Transverse colon (tissue), 4 donors: ENCODE measurements around the gene NRXN2.

Experiments
- POLR2A ChIP-seq: fragments of 450-650 bp; IDR thresholded peaks from one replicate; pipeline ENCODE4 v1.6.1; 2016; ENCODE audit warnings: antibody characterized with exemption, mild to moderate bottlenecking, moderate library complexity
- POLR2AphosphoS5 ChIP-seq, 3 donors: sonication (generic); formaldehyde crosslinking; IDR thresholded peaks; one replicate each; pipeline ENCODE4 v1.6.1; 2016; ENCODE audit warnings: antibody characterized with exemption in 3 of 3
- TF ChIP-seq, protein P1 (sequence below), 5 experiments: fragments of 200-600 bp in 3 of 5; fragments of 450-650 bp in 2 of 5; sonication (generic) in 3 of 5; IDR thresholded peaks; 1 replicate in 2 of 5; 2 replicates in 3 of 5; pipeline ENCODE4 v1.5.1; 2016 to 2017; ENCODE audit warnings: antibody characterized with exemption in 5 of 5, inconsistent platforms in 3 of 5, mild to moderate bottlenecking in 2 of 5, moderate library complexity in 1 of 5

DNA sequence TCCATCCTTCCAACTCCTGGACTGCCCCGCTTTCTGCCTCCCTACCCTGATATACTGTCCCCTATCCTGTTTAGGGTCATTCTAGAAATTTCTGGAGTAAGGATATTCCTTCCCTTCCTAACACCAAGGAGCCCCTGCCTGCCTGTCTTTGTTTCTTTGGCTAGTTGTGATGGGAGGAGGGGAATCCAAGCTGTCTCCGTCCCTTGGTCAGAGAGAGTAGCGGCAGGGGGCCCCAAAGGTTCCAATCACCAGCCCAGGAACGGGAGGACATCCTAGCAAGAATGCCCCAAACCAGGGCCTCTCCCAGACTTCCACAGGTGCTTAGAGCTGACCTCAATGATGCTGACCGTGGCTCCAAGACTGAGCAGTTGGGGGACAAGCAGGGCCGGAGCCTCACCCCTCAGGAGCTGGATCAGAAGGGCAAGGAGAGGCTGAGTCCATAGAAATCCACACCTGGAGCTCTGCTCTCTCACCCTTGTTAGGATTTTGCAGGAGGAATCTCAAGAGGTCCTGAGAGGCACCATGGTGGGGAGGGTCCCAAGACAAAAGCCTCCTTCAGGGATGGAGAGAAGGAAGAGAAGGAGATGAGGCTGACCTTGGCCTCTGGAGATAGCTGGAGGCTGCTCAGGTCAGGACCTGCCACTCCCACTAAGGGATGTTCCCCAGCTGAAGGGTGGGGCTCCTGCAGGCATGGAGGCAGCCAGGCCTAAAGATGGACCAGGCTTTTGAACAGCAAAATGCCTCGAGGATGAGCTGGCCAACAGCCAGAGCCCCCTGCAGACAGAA lies 118.3 kb downstream of the NRXN2 start:
- no peak for TF ChIP-seq POLR2AphosphoS5 (IDR thresholded peaks at IDR 0.05)
- TF ChIP-seq, protein P1, sequence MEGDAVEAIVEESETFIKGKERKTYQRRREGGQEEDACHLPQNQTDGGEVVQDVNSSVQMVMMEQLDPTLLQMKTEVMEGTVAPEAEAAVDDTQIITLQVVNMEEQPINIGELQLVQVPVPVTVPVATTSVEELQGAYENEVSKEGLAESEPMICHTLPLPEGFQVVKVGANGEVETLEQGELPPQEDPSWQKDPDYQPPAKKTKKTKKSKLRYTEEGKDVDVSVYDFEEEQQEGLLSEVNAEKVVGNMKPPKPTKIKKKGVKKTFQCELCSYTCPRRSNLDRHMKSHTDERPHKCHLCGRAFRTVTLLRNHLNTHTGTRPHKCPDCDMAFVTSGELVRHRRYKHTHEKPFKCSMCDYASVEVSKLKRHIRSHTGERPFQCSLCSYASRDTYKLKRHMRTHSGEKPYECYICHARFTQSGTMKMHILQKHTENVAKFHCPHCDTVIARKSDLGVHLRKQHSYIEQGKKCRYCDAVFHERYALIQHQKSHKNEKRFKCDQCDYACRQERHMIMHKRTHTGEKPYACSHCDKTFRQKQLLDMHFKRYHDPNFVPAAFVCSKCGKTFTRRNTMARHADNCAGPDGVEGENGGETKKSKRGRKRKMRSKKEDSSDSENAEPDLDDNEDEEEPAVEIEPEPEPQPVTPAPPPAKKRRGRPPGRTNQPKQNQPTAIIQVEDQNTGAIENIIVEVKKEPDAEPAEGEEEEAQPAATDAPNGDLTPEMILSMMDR (IDR thresholded peaks at IDR 0.05) = no peak
- TF ChIP-seq POLR2A = no peak
